GM19324 (cell line): ENCODE measurements around the gene HOMER3.
"Not testable (repeated sequence)": the region's sequence is repeated elsewhere in the genome, so short reads cannot be mapped to it uniquely, and the experiment has no call there.

Source experiments
- ATAC-seq: cut with Tn5 transposase; IDR thresholded peaks from one replicate; pipeline ENCODE4 v1.9.1; 2021; ENCODE audit warnings: mild to moderate bottlenecking, moderate library complexity; ENCODE audit not compliant: unreplicated experiment, low FRiP score

Gene HOMER3

DNA sequence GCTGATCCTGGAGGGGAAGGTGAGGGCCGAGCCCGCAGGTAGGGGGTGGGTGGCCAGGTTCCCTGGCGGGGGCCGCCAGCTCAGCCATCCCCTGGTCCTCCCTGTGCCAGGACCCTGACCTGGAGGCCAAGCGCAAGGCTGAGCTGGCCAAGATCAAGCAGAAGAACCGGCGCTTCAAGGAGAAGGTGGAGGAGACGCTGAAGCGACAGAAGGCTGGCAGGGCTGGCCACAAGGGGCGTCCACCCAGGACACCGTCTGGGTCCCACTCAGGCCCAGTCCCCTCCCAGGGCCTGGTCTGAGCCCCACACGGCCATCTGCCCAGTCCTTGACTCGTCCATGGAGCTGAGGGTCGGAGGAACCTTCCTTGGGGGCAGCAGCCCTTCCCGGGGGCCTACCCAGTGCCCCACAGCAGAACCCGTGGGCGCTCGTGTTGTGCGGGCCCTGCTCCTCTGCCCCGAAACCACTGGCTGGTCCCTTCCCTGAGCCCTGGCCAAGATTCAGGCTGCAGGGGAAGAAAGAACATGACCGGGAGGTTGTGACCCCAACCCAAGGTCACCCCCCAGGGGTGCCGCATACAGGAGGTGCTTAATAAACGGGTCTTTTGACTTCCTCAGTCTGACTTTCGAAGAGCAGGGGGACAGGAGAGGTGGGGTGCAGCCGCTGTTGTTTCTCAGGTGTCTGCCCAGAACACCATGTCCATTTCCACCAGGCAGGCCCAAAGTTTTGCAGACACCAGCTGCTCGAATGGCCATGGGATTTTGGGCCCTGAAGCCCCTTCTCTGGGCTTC lies 12.8 kb downstream of the HOMER3 start:
- ATAC-seq: no peak

GRCh38 chr19:18924684-18925213 lies 16.3 kb downstream of the HOMER3 start:
- ATAC-seq: no peak

DNA sequence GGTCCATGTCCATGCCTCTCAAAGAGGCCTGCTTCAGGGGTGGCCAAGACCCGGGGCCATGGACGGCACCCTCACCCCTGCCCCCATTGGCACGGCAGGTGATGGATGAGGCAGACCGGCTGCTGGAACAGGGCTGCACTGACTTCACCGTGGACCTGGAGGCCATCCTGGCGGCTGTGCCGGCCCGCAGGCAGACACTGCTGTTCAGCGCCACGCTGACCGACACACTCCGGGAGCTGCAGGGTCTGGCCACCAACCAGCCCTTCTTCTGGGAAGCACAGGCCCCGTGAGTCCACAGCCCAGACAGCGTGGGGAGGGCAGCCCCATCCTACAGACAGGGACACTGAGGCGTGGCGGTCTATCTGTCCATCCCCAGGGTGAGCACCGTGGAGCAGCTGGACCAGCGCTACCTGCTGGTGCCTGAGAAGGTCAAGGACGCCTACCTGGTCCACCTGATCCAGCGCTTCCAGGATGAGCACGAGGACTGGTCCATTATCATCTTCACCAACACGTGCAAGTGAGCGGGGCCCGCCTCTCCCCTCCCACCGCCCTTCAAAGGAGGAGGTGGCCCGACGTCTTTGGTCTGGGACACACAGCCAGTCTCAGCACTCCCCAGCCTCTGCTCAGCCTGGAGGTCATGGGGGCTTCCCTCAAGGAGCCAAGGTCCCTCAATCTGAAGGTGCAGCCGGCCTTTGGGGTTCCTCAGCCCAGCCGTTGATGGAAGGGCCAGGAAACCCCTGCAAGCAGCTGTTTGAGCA lies 18.6 kb downstream of the HOMER3 start:
- ATAC-seq: no peak

- no peak for ATAC-seq
These were observed 19.4 kb downstream of the HOMER3 start for GRCh38 chr19:18921593-18921992.

DNA sequence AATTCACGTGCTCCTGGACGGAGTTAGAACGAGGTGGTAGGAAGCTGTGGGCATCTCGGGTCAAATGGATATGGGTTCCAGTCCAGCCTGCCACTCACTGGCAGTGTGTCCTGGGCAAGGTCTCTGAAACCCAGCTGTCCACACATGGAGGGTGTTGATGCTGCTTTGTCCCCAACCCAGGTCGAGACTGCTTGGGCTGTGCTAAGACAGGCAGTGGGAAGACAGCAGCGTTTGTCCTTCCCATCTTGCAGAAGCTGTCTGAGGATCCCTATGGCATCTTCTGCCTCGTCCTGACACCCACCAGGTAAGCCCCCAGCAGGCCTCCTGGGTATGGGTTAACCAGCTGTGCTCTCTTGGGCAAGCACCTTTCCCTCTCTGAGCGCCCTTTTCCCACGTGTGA lies 20.6 kb downstream of the HOMER3 start:
- ATAC-seq: no peak

DNA sequence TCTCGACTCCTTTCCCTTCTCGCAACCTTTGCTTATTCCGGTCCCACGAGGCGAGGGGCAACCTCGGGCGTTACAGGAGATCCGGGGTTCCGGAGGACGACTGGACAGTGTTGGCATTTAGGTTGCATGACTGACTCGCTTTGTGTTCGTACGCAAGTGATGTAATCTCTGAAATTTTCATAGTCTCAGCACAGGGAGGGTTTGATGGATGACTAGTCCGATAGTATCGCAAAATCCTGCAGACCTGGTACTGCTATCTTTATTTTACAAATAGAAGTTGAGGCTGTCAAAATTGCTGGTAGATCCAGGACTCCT lies 21.2 kb downstream of the HOMER3 start:
- ATAC-seq: no peak

DNA sequence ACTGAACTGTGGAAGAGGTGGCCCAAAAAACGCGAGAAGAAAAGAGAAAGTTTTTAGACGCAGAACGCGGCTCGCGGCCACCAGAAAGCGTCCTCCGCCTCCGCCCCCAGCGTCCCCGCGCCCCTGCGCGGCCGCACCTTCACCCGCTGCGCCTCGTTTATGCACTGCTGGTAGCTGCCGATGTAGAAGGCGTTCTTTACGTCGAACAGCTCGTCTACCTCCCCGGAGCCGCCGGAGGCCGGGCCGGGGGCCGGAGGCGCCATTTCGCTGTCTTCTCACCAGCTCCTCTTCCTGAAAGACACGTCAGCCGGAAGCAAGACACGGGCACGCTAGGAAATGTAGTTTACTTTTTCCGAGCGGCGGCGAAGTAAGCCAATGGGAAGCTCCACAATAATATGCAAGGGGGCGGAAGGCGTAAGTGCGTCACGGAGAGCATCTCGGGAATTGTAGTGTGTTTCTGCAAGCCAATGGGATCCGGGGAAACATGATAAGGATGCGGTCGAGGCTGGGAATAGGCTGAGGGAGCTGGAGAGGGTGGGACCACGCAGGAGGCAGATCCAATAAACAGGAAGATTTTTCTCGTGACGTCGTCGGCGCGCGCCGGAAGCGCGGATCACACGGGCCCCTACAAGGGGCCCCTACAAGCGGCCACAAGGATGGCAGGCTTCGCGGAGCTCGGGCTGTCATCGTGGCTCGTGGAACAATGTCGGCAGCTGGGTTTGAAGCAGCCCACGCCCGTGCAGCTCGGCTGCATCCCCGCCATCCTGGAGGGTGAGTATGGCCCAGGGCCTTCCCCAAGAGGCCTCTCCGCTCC lies 21.7 kb downstream of the HOMER3 start, which contains the start of the genes COPE and DDX49:
COPE (minus strand) TSS at position 302 of the 814 bp plus-strand sequence; CDS start at position 263, 39 bp downstream.
DDX49 (plus strand) TSS at position 630 of the 814 bp plus-strand sequence; CDS start at position 657, 27 bp downstream.
- ATAC-seq: peak; percentile 93

- ATAC-seq: not testable (repeated sequence)
These were observed 23.4 kb downstream of the HOMER3 start for GRCh38 chr19:18917593-18917992.

DNA sequence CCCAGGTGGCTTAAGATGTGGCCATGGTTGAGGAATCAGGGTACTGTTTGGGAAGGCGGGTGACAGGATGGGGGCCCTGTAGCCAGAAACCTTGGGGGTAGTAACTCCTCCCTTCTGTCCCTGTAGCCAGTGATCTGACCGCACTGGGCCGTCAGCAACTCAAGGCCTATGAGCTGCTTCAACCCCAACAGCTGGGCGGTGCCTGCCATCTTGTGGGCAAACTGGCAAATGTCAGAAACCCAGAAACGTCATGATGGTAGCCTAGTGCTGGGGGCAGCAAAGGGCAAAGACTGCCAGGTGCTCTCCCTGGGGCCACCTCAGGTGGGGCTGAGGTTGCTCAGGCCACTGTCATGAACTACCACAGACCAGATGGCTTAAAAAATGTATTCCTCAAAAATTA lies 25.4 kb downstream of the HOMER3 start:
- ATAC-seq: no peak

GRCh38 chr19:18913466-18913865 lies 27.6 kb downstream of the HOMER3 start:
- ATAC-seq: no peak

DNA sequence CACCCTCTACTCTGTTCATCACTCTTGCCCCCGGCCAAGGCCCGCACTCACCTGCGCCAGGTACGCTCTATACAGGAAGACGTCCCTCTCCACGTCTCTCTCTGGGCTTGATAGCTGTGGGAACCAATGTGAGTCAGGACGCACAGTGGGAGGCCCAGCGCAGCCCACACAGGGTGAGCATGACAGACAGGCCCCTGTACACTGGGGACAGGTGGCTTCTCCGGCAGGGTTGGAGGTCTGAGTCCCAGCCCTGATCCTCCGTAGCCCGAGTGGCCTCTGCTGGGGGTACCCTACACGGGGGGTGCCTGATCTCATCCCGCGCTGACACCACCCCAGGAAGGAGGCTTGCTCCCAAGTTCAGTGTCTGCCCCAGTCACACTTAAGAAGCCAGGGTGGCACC lies 28.1 kb downstream of the HOMER3 start:
- ATAC-seq: no peak

DNA sequence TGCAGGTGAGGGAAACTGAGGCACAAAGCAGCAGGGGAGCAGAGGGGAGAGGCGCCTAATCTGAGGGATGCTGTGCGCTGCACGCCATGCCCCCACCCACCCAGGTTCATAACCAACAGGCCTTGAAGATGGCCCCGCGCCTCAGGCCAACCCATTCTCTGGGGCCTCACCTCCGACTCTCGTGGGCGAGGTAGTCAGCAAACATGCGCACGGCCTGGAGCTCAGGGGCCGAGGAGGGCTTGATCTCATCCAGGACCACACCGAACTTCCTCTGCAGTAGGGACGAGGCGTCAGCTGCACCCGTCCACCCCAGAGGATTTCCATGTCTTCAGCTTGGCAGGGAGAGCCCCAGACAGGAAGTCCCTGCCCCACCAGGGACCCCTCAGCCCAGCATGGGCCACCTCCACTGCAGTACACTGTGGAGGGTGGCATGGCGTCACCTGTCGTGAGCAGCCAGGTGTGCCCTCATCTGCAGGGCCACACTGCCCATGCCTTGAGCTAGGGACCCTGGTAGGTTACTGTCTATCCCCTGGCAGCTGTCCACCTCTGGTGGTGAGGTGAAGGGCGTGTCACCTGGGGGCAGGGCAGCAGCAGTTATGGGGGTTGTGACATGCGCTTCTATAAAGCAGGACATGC lies 30.1 kb downstream of the HOMER3 start:
- no peak for ATAC-seq

DNA sequence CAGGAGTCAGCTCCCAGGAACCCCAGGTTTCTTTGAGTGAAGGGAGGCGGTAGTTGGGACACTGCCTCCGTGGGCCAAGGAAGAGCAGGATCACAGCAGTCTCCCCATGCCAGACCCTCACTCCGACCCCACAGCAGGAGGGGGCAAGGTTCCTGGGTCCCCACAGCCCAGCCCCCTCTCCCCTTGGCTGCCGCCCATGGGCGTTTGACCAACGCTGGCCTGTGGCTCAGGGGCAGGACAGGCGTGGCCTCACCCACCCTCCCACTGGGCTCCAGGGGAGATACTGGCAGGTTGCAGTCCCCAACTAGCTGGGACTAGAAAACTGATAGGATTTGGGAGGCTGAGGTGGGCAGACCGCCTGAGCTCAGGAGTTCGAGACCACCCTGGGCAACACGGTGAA lies 31.0 kb downstream of the HOMER3 start:
- ATAC-seq: no peak

- ATAC-seq: no peak
These were observed 31.9 kb downstream of the HOMER3 start for GRCh38 chr19:18908917-18909619.

DNA sequence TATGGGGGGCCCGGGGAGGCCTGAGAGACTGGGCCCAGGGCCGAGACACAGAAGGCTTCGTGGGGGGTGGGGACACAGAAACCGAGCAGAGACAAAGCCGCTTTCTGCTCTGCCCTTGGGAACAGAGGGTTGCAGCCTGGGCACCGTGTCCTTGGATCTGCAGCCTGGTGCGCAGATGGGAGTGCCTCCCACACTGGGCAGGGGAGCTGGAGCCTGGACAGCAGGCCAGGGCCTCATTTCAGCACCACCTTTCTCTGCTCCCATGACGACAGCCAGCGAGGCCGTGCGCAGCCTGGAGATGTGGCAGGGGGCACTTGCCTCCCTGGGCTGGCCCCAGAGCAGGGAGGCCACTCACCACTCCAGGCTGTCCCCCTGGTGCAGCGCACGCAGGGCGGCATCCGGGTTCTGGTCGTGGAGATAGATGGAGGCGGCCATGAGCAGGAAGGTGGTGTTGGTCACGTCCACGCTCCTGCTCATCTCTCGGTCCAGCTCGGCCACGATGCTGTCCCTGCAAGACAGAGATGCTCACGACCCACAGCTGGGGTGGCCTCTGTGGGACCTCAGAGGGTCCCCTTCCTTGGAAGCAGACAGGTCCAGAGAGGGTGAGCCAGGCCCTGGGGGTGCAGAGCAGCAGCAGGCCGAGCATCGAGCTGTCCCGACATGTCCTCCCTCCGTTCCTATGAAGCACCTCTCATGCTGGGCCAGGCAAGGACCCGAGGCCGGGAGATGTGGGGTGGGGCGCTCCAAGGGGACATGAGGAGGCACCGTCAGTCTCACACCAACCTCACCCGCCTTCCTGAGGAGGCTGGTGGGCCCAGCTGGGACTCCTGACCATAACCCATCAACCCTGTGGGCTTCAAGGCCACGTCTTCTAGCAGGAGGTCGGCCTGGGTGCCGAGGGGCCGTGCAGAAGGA lies 34.2 kb downstream of the HOMER3 start:
- no peak for ATAC-seq

- no peak for ATAC-seq
These were observed 35.3 kb downstream of the HOMER3 start for GRCh38 chr19:18905513-18906236.

- no peak for ATAC-seq
These were observed 36.0 kb downstream of the HOMER3 start for GRCh38 chr19:18905058-18905456.
